Endothelial cell of umbilical vein (primary cell): ENCODE data around the gene ALX3. TPM values are rescaled to one million over a fixed set of nuclear protein-coding genes. Genes with fewer than 3 reads are reported as not detected.

Experiments
- BruUV-seq: library from RNA; stranded (reverse); fragments of 400-500 nt; replicated peaks from 2 replicates; lab custom pipeline; 2021; lab: Mats Ljungman, UMichigan
- CTCF ChIA-PET: fragments of 300-600, 350-600 bp; sonication (Branson Sonifier 250); formaldehyde crosslinking; loops from one replicate; lab custom pipeline; 2021; ENCODE audit warnings: antibody characterized with exemption, inconsistent platforms; lab: Charles Lee
- POLR2A ChIA-PET: fragments of 300-600, 350-600 bp; sonication (Branson Sonifier 250); formaldehyde crosslinking; loops from one replicate; lab custom pipeline; 2021; ENCODE audit warnings: antibody characterized with exemption, inconsistent platforms; lab: Charles Lee
- DNase-seq: peaks from one replicate; pipeline ENCODE4 v3.0.0-alpha.2; 2011; ENCODE audit warnings: low read depth, low spot score
- FAIRE-seq: peaks from 2 replicates; lab custom pipeline; 2011; peaks lifted over from hg19 to GRCh38; lab: Jason Lieb, UNC
- H2AFZ ChIP-seq: 2 replicates; pipeline ENCODE4 v1.6.0; 2012; ENCODE audit warnings: low read depth, low read length, control low read depth, inconsistent platforms
- H3K27ac ChIP-seq: 2 replicates; pipeline ENCODE4 v1.5.1; 2011; ENCODE audit warnings: low read depth, mild to moderate bottlenecking, control low read depth, low read length, moderate library complexity; ENCODE audit not compliant: insufficient read depth
- H3K27me3 ChIP-seq, 2 experiments: 2 replicates each; pipeline versions ENCODE4 v1.6.0 to v1.6.1; 2011; ENCODE audit warnings: low read length in 2 of 2, mixed read lengths in 1 of 2; ENCODE audit not compliant: control insufficient read depth in 2 of 2, insufficient read depth in 2 of 2
- H3K36me3 ChIP-seq, 2 experiments: 2 replicates in 1 of 2; 3 replicates in 1 of 2; pipeline ENCODE4 v1.5.1; 2011; ENCODE audit warnings: low read length in 2 of 2, mild to moderate bottlenecking in 1 of 2, moderate library complexity in 1 of 2; ENCODE audit not compliant: control insufficient read depth in 2 of 2, insufficient read depth in 2 of 2; ENCODE audit errors: extremely low read depth in 1 of 2
- H3K4me1 ChIP-seq: 3 replicates; pipeline ENCODE4 v1.5.1; 2011; ENCODE audit warnings: mild to moderate bottlenecking, low read length; ENCODE audit not compliant: control insufficient read depth, insufficient read depth; ENCODE audit errors: extremely low read depth
- H3K4me2 ChIP-seq: 2 replicates; pipeline ENCODE4 v1.6.1; 2011; ENCODE audit warnings: low read length, control low read depth, mixed read lengths; ENCODE audit not compliant: insufficient read depth
- H3K4me3 ChIP-seq, 3 experiments: fragments of 200-600 bp in 1 of 3; sonication (generic), shearing (Covaris generic) in 1 of 3; replicated peaks in 1 of 3; 2 replicates each; pipeline ENCODE4 v1.5.1; 2011 to 2016; ENCODE audit warnings: control low read depth in 3 of 3, low read length in 3 of 3, mild to moderate bottlenecking in 2 of 3, inconsistent platforms in 1 of 3, low read depth in 1 of 3, moderate library complexity in 1 of 3; ENCODE audit not compliant: insufficient read depth in 1 of 3
- H3K79me2 ChIP-seq: 2 replicates; pipeline ENCODE4 v1.6.0; 2012; ENCODE audit warnings: low read length, inconsistent platforms; ENCODE audit not compliant: control insufficient read depth, insufficient read depth
- H3K9ac ChIP-seq: replicated peaks from 2 replicates; pipeline ENCODE3; 2011; ENCODE audit warnings: low read length, control low read depth; ENCODE audit not compliant: insufficient read depth; ENCODE audit errors: extremely low read depth
- H3K9me1 ChIP-seq: replicated peaks from 3 replicates; pipeline ENCODE4 v1.6.0; 2011; ENCODE audit warnings: mild to moderate bottlenecking, low read length; ENCODE audit not compliant: control insufficient read depth, insufficient read depth; ENCODE audit errors: extremely low read depth
- H3K9me3 ChIP-seq: replicated peaks from 2 replicates; pipeline ENCODE4 v1.5.1; 2012; ENCODE audit warnings: low read length, inconsistent platforms; ENCODE audit not compliant: control insufficient read depth, insufficient read depth
- H4K20me1 ChIP-seq: replicated peaks from 2 replicates; pipeline ENCODE3; 2011; ENCODE audit warnings: mild to moderate bottlenecking, low read length; ENCODE audit not compliant: control insufficient read depth, insufficient read depth; ENCODE audit errors: extremely low read depth
- EZH2 ChIP-seq: IDR thresholded peaks from 2 replicates; pipeline ENCODE4 v1.6.1; 2012; ENCODE audit warnings: borderline replicate concordance, low read depth, mild to moderate bottlenecking, moderate library complexity, low read length, inconsistent platforms; ENCODE audit not compliant: severe bottlenecking
- GATA2 ChIP-seq: IDR thresholded peaks from 2 replicates; pipeline ENCODE4 v1.7.0; 2011; ENCODE audit warnings: low read depth, mild to moderate bottlenecking, moderate library complexity, mixed read lengths, low read length; ENCODE audit not compliant: insufficient read length, insufficient read depth
- JUN ChIP-seq: IDR thresholded peaks from 2 replicates; pipeline ENCODE4 v1.6.1; 2011; ENCODE audit warnings: borderline replicate concordance, low read depth; ENCODE audit not compliant: insufficient read length, insufficient read depth
- POLR2AphosphoS5 ChIP-seq: IDR thresholded peaks from 2 replicates; pipeline ENCODE4 v1.6.1; 2012; ENCODE audit warnings: low read depth, mild to moderate bottlenecking, control low read depth, low read length, moderate library complexity; ENCODE audit not compliant: insufficient read depth
- dilution Hi-C: fragments of 300-500 bp; cut with MboI; formaldehyde crosslinking; loops from one replicate; pipeline ENCODE4 v1.15.0; 2019; ENCODE audit warnings: low sequenced_read_pairs; ENCODE audit not compliant: extremely low pct_ligation_motif_present
- intact Hi-C: fragments of 100-400 bp; cut with micrococcal nuclease; formaldehyde crosslinking; loops from one replicate; pipeline ENCODE4 v1.10.0; 2022
- polyA plus RNA-seq, 4 experiments: library from polyadenylated mRNA; depleted of rRNA in 3 of 4; stranded (reverse) in 3 of 4; unstranded in 1 of 4; fragments of >200 nt; gene quantifications; 2 replicates each; pipeline versions ENCODE4 v1.2.1 to v1.2.3, GENCODE V29; 2011 to 2012; ENCODE audit warnings: missing spikeins in 1 of 4
- total RNA-seq: library from RNA; stranded (reverse); gene quantifications from 2 replicates; pipeline ENCODE4 v1.2.3, GENCODE V29; 2021

ALX3 gene
- total and polyA plus RNA-seq, 2 donors (not counting 3 experiments of a cell fraction or from before 2014, with no cell fraction given), result not detected

- no peaks in the 10 kb centered on the region for H3K79me2 ChIP-seq
- no peaks in the 10 kb centered on the region for H3K9me3 ChIP-seq
- dilution Hi-C loops (no loop called here), intact Hi-C loops (no loop called here)
- H4K20me1 ChIP-seq, result no peaks in the 10 kb centered on the region
- TF ChIP-seq JUN (no peak), POLR2AphosphoS5 (no peak), EZH2 (peak; percentile 94)
- no peak overlapping the region for H3K4me3 ChIP-seq
- CTCF ChIA-PET, result no interaction called here
- H2AFZ ChIP-seq, result no peak overlapping the region
- peaks cover 73 to 87% of the 10 kb centered on the region in 2 experiments for H3K27me3 ChIP-seq
- DNase-seq, result no peak
- no peak overlapping the region for H3K27ac ChIP-seq
- H3K36me3 ChIP-seq, result no peaks in the 10 kb centered on the region
- no TSS peak for BruUV-seq
- H3K4me2 ChIP-seq, result no peak overlapping the region
- no peak for FAIRE-seq
- H3K9ac ChIP-seq, result no peak overlapping the region
- POLR2A ChIA-PET, result no interaction called here
- H3K4me1 ChIP-seq, result no peaks in the 10 kb centered on the region
- H3K9me1 ChIP-seq, result no peaks in the 10 kb centered on the region
Observed at GRCh38 chr1:110069404-110070281, 829 bp downstream of the ALX3 start.

- Histone ChIP-seq H2AFZ (no peak overlapping the region), H3K4me3 (no peak overlapping the region)
- DNase-seq, result peak; percentile 18
Observed at GRCh38 chr1:110068646-110069403, 1.6 kb downstream of the ALX3 start.

More at GRCh38 chr1:110068646-110069403, 1.6 kb downstream of the ALX3 start:
- dilution Hi-C loops (no loop called here), intact Hi-C loops (no loop called here)
- Histone ChIP-seq H3K27me3 (peaks cover 67 to 79% of the 10 kb centered on the region in 2 experiments), H3K9me3 (no peaks in the 10 kb centered on the region), H4K20me1 (no peaks in the 10 kb centered on the region), H3K9me1 (no peaks in the 10 kb centered on the region), H3K4me1 (no peaks in the 10 kb centered on the region), H3K36me3 (no peaks in the 10 kb centered on the region), H3K27ac (no peak overlapping the region), H3K4me2 (no peak overlapping the region), H3K79me2 (no peaks in the 10 kb centered on the region), H3K9ac (no peak overlapping the region)
- CTCF ChIA-PET, result no interaction called here
- POLR2A ChIA-PET, result no interaction called here
- TF ChIP-seq POLR2AphosphoS5 (no peak), JUN (no peak), GATA2 (no peak), EZH2 (peak; percentile 25)
- no peak for FAIRE-seq
- BruUV-seq, result no TSS peak
